ENCODE results near the gene TBC1D5. TPM values are rescaled to one million over a fixed set of nuclear protein-coding genes. Genes with fewer than 3 reads are reported as not detected.
"Not testable (repeated sequence)": the region's sequence is repeated elsewhere in the genome, so short reads cannot be mapped to it uniquely, and the experiment has no call there.

Gene TBC1D5
- total and polyA plus RNA-seq, 10 donors = 6.4 to 140 (median 97.1) TPM

- 95 to 99% (median 97%) methylated on average over 2 of the region's 2 CpGs for WGBS, 5 donors
- Histone ChIP-seq H3K4me3 (no peak overlapping the region), H3K27me3 (replicated peaks in 1 of 7) (no peaks in the 10 kb centered on the region), H3K36me3 (peaks cover 0 to 21% (median 2%) of the 10 kb centered on the region in 6 donors), H3K27ac (no peak overlapping the region), H3K9me3 (no peaks in the 10 kb centered on the region), H3K4me1 (no peaks in the 10 kb centered on the region)
- intact Hi-C loops (cut with DNase I; ENCODE audit: low total_unique reads) = no loop called here
- DNase-seq = no peak
- no peak for TF ChIP-seq POLR2AphosphoS5 (IDR thresholded peaks at IDR 0.05)
- no peak for TF ChIP-seq POLR2A (IDR thresholded peaks at IDR 0.05)
Observed at GRCh38 chr3:17501745-17502144, 240.7 kb downstream of the TBC1D5 start.

- no peak for DNase-seq
- no peak overlapping the region for H3K27ac ChIP-seq
- no peaks in the 10 kb centered on the region for H3K27me3 ChIP-seq (replicated peaks in 1 of 7)
- TF ChIP-seq POLR2AphosphoS5 (IDR thresholded peaks at IDR 0.05) (no peak), POLR2A (IDR thresholded peaks at IDR 0.05) (no peak), CTCF (IDR thresholded peaks at IDR 0.05 in 8 of 11, conservative IDR thresholded peaks at IDR 0.05 in 3 of 11) (no peak)
- no peaks in the 10 kb centered on the region for H3K9me3 ChIP-seq
- no peaks in the 10 kb centered on the region for H3K4me1 ChIP-seq
- intact Hi-C loops (cut with DNase I; ENCODE audit: low total_unique reads) = no loop called here
- 89 to 93% (median 89%) methylated on average over 2 of the region's 2 CpGs for WGBS, 5 donors
- H3K4me3 ChIP-seq = no peak overlapping the region
- H3K36me3 ChIP-seq = peaks cover 0 to 12% (median 0%) of the 10 kb centered on the region in 6 donors
Observed at GRCh38 chr3:17500618-17501017, 241.8 kb downstream of the TBC1D5 start.

GRCh38 chr3:17494117-17494809, 248.2 kb downstream of the TBC1D5 start:
- no peak for DNase-seq
- intact Hi-C loops (cut with DNase I; ENCODE audit: low total_unique reads) = no loop called here
- Histone ChIP-seq H3K4me1 (no peaks in the 10 kb centered on the region), H3K27me3 (replicated peaks in 1 of 7) (no peaks in the 10 kb centered on the region), H3K27ac (no peak overlapping the region), H3K4me3 (no peak overlapping the region), H3K36me3 (peaks cover 0 to 17% (median 0%) of the 10 kb centered on the region in 6 donors), H3K9me3 (peaks cover 0 to 25% (median 13%) of the 10 kb centered on the region in 8 donors)
- 92 to 98% (median 92%) methylated on average over 9 to 11 of the region's 11 CpGs for WGBS, 5 donors
- TF ChIP-seq POLR2AphosphoS5 (IDR thresholded peaks at IDR 0.05) (no peak), POLR2A (IDR thresholded peaks at IDR 0.05) (no peak), CTCF (IDR thresholded peaks at IDR 0.05 in 8 of 11, conservative IDR thresholded peaks at IDR 0.05 in 3 of 11) (no peak)

GRCh38 chr3:17491601-17492000, 250.8 kb downstream of the TBC1D5 start:
- Histone ChIP-seq H3K27ac (no peak overlapping the region), H3K36me3 (peaks cover 0 to 20% (median 3%) of the 10 kb centered on the region in 6 donors), H3K9me3 (peaks cover 0 to 37% (median 22%) of the 10 kb centered on the region in 8 donors), H3K27me3 (replicated peaks in 1 of 7) (no peaks in the 10 kb centered on the region), H3K4me1 (no peaks in the 10 kb centered on the region), H3K4me3 (no peak overlapping the region)
- WGBS, 5 donors = 90 to 93% (median 91%) methylated on average over 4 of the region's 4 CpGs
- TF ChIP-seq POLR2AphosphoS5 (IDR thresholded peaks at IDR 0.05) = no peak
- no peak for TF ChIP-seq POLR2A (IDR thresholded peaks at IDR 0.05)
- no peak for TF ChIP-seq CTCF (IDR thresholded peaks at IDR 0.05 in 8 of 11, conservative IDR thresholded peaks at IDR 0.05 in 3 of 11)
- DNase-seq = no peak
- intact Hi-C loops (cut with DNase I; ENCODE audit: low total_unique reads) = no loop called here

GRCh38 chr3:17491190-17491589, 251.2 kb downstream of the TBC1D5 start:
- WGBS, 5 donors = 82 to 97% (median 90%) methylated on average over 1 of the region's 1 CpG
- intact Hi-C loops (cut with DNase I; ENCODE audit: low total_unique reads); H3K4me1 ChIP-seq; H3K27me3 ChIP-seq (replicated peaks in 1 of 7); H3K4me3 ChIP-seq; H3K27ac ChIP-seq; DNase-seq: not testable (repeated sequence)
- Histone ChIP-seq H3K9me3 (peaks cover 0 to 40% (median 25%) of the 10 kb centered on the region in 8 donors), H3K36me3 (peaks cover 0 to 23% (median 3%) of the 10 kb centered on the region in 6 donors)
